Activated naive CD8-positive, alpha-beta T cell (primary cell): ENCODE data around the gene FETUB.
"Not testable (repeated sequence)": the region's sequence is repeated elsewhere in the genome, so short reads cannot be mapped to it uniquely, and the experiment has no call there.

Source experiments
- H3K27ac Mint-ChIP-seq: one replicate; pipeline ENCODE4 v1.8.0; 2021; ENCODE audit warnings: mixed read lengths
- H3K27me3 Mint-ChIP-seq: one replicate; pipeline ENCODE4 v1.8.0; 2021; ENCODE audit warnings: mixed read lengths
- H3K36me3 Mint-ChIP-seq: one replicate; pipeline ENCODE4 v1.8.0; 2021; ENCODE audit warnings: mixed read lengths
- H3K4me1 Mint-ChIP-seq: one replicate; pipeline ENCODE4 v1.8.0; 2021; ENCODE audit warnings: low read depth, mixed read lengths
- H3K4me3 Mint-ChIP-seq: one replicate; pipeline ENCODE4 v1.8.0; 2021; ENCODE audit warnings: mild to moderate bottlenecking, mixed read lengths
- H3K9me3 Mint-ChIP-seq: one replicate; pipeline ENCODE4 v1.8.0; 2021; ENCODE audit warnings: low read depth, mixed read lengths

The FETUB gene

DNA sequence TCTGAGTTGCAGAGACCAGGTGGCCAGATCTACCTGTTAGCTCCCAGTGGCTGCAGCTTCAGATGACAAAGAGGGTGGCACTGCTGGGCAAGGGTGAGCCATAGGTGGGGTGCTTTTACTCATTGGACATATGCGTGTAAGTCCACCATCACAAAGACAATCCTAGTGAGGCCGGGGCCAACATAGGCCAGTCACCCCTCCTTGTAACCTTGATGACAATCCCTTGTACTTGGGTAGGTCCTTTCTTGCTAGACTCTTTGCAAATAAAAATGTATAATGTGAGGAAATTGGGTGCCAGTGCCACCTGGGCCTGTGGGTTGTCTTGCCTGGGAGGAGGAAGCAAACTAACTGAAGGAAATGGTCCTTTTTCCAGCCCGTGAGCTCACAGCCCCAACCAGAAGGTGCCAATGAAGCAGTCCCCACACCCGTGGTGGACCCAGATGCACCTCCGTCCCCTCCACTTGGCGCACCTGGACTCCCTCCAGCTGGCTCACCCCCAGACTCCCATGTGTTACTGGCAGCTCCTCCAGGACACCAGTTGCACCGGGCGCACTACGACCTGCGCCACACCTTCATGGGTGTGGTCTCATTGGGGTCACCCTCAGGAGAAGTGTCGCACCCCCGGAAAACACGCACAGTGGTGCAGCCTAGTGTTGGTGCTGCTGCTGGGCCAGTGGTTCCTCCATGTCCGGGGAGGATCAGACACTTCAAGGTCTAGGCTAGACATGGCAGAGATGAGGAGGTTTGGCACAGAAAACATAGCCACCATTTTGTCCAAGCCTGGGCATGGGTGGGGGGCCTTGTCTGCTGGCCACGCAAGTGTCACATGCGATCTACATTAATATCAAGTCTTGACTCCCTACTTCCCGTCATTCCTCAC, 19.7 kb upstream of the FETUB start:
- Mint-ChIP-seq H3K4me1 (peaks cover 12% of the 10 kb centered on the region), H3K36me3 (no peaks in the 10 kb centered on the region), H3K4me3 (no peak overlapping the region), H3K27me3 (peaks cover 10% of the 10 kb centered on the region), H3K9me3 (no peaks in the 10 kb centered on the region), H3K27ac (no peak overlapping the region)

GRCh38 chr3:186621894-186622650, 18.1 kb upstream of the FETUB start:
- H3K4me1 Mint-ChIP-seq = peaks cover 4% of the 10 kb centered on the region
- H3K27me3 Mint-ChIP-seq = peaks cover 10% of the 10 kb centered on the region
- no peak overlapping the region for H3K4me3 Mint-ChIP-seq
- no peak overlapping the region for H3K27ac Mint-ChIP-seq
- H3K36me3 Mint-ChIP-seq = no peaks in the 10 kb centered on the region
- no peaks in the 10 kb centered on the region for H3K9me3 Mint-ChIP-seq

GRCh38 chr3:186622651-186623310, 17.4 kb upstream of the FETUB start:
- Mint-ChIP-seq H3K4me1 (no peaks in the 10 kb centered on the region), H3K4me3 (no peak overlapping the region)

GRCh38 chr3:186624598-186624997, 15.6 kb upstream of the FETUB start:
- H3K27me3 Mint-ChIP-seq = peaks cover 7% of the 10 kb centered on the region
- H3K9me3 Mint-ChIP-seq = no peaks in the 10 kb centered on the region
- no peak overlapping the region for H3K27ac Mint-ChIP-seq
- no peaks in the 10 kb centered on the region for H3K36me3 Mint-ChIP-seq
- no peaks in the 10 kb centered on the region for H3K4me1 Mint-ChIP-seq
- no peak overlapping the region for H3K4me3 Mint-ChIP-seq

More at GRCh38 chr3:186622651-186623310, 17.4 kb upstream of the FETUB start:
- Mint-ChIP-seq H3K36me3 (no peaks in the 10 kb centered on the region), H3K27me3 (peaks cover 9% of the 10 kb centered on the region), H3K27ac (no peak overlapping the region), H3K9me3 (no peaks in the 10 kb centered on the region)

GRCh38 chr3:186625600-186626042, 14.6 kb upstream of the FETUB start:
- Mint-ChIP-seq H3K9me3 (no peaks in the 10 kb centered on the region), H3K4me3 (no peak overlapping the region), H3K4me1 (no peaks in the 10 kb centered on the region), H3K36me3 (no peaks in the 10 kb centered on the region), H3K27me3 (peaks cover 9% of the 10 kb centered on the region), H3K27ac (no peak overlapping the region)

DNA sequence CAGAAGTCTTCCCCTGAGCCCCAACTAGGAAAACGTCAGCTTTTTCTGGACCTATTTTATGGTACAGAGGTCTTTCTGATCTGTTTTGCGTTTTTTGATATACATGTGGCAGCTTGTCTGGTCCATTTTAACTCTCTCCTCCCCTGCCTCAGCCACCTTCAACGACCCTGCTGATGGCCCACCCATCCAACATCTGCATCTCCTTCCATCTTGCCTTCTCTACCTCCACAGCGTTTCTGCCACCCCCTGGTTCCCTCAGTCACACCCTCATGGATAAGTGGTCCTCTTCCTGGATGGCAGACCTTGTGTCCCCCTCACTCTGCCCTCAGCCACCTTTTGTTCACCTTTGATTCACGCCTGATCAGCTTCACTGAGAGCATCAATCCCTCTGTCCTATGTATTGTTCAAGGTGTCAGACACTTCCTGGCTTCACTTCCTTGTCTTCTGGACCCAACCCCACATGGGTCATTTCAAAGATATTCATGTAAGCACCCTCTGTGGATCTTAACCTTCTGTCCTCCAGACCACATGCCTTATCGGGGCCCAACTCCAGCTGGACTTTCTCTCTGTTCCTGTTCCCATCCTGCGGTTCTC, 13.8 kb upstream of the FETUB start:
- Mint-ChIP-seq H3K4me3 (no peak overlapping the region), H3K27ac (no peak overlapping the region)

DNA sequence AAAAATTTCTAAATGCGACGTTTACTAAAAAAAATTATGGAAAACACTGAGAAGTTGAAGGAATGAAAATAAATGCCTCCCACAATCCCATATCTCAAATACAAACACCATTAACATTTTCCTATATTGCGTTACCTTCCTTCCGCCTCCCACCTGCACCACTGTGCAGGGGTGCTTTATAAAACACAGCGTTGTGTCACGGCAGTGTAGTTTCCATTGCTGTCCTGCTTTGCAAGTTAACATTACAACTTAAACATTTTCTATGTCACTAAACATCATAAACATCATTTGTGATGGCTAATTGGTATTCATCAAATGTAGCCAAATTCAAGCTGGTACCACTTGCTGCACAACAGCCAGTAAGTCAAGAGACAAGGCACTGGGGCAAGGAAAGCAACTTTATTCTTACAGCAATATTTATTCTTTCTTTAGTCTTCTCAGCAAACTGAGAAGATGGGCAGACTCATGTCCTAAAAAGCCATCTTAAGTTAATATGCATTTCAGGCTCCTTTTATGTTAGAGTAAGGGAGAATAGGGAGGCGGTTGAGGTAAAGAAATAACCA, 12.3 kb upstream of the FETUB start:
- H3K36me3 Mint-ChIP-seq = no peaks in the 10 kb centered on the region
- H3K4me3 Mint-ChIP-seq = no peak overlapping the region
- H3K27ac Mint-ChIP-seq = no peak overlapping the region
- H3K4me1 Mint-ChIP-seq = no peaks in the 10 kb centered on the region
- no peaks in the 10 kb centered on the region for H3K9me3 Mint-ChIP-seq
- peaks cover 6% of the 10 kb centered on the region for H3K27me3 Mint-ChIP-seq

More for the DNA sequence above, 13.8 kb upstream of the FETUB start:
- Mint-ChIP-seq H3K27me3 (peaks cover 9% of the 10 kb centered on the region), H3K36me3 (no peaks in the 10 kb centered on the region), H3K4me1 (no peaks in the 10 kb centered on the region), H3K9me3 (no peaks in the 10 kb centered on the region)

GRCh38 chr3:186628756-186629155, 11.4 kb upstream of the FETUB start:
- no peak overlapping the region for H3K27ac Mint-ChIP-seq
- peaks cover 6% of the 10 kb centered on the region for H3K27me3 Mint-ChIP-seq
- H3K4me1 Mint-ChIP-seq = no peaks in the 10 kb centered on the region
- no peak overlapping the region for H3K4me3 Mint-ChIP-seq
- H3K36me3 Mint-ChIP-seq = no peaks in the 10 kb centered on the region
- H3K9me3 Mint-ChIP-seq = no peaks in the 10 kb centered on the region

DNA sequence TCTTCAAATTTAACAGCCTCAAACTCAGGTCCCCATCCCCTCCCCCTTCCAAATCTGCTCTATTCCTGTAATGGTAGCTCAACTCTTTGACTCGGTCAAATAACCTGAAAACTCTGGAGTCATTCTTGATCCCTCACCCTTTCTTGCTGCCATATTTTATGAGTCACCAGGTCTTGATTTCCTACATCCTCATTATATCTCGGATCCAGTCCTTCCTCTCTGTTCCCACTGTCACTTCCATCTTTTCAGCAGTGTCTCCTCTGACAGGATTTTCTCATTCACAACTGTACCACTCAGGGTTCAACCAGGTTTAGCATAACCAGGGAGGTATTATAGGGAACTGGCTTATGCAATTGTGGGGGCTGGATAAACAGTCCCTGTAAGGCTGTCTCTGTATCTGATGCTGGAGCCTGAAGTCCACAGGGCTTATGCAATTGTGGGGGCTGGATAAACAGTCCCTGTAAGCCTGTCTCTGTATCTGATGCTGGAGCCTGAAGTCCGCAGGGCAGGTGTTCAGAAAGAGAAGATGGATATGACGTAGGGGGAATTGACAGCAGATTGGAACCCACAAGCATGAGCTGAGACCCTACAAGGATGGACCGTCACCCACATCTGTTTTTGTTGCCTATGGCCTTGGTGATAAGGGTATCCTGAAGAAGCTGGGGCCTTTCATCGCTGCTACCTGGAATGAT, 9.1 kb upstream of the FETUB start:
- H3K27ac Mint-ChIP-seq = no peak overlapping the region
- H3K9me3 Mint-ChIP-seq = no peaks in the 10 kb centered on the region
- no peak overlapping the region for H3K4me3 Mint-ChIP-seq
- H3K27me3 Mint-ChIP-seq = peaks cover 6% of the 10 kb centered on the region
- H3K4me1 Mint-ChIP-seq = no peaks in the 10 kb centered on the region
- no peaks in the 10 kb centered on the region for H3K36me3 Mint-ChIP-seq

- no peaks in the 10 kb centered on the region for H3K9me3 Mint-ChIP-seq
- no peak overlapping the region for H3K27ac Mint-ChIP-seq
- H3K4me3 Mint-ChIP-seq = no peak overlapping the region
- no peaks in the 10 kb centered on the region for H3K36me3 Mint-ChIP-seq
- H3K27me3 Mint-ChIP-seq = peaks cover 7% of the 10 kb centered on the region
- no peaks in the 10 kb centered on the region for H3K4me1 Mint-ChIP-seq
These were observed 6.7 kb upstream of the FETUB start for GRCh38 chr3:186633481-186633880.

GRCh38 chr3:186634207-186634606, 6.0 kb upstream of the FETUB start:
- H3K4me1 Mint-ChIP-seq, H3K9me3 Mint-ChIP-seq, H3K27me3 Mint-ChIP-seq, H3K36me3 Mint-ChIP-seq, H3K4me3 Mint-ChIP-seq, H3K27ac Mint-ChIP-seq: not testable (repeated sequence)

DNA sequence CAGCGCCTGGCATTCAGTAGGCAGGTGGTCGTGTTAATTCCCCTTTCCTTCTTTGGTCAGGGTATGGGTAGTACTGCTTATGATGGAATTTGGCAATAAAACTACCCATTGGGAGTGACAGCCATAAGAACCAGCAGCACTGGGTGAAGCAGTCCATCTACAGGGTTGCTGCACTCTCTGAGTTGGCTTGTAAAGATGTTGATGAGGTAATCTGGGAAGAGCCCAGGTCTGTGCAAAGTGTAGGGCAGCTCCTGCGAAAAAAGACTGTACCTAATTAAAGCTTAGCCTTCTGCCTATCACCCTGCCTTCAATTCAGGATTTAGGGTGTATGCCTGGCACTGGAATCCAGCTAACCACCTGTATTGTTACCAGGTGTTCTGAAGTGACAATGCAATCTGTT, 4.7 kb upstream of the FETUB start:
- Mint-ChIP-seq H3K4me1 (no peaks in the 10 kb centered on the region), H3K4me3 (no peak overlapping the region), H3K9me3 (no peaks in the 10 kb centered on the region), H3K27me3 (peaks cover 3% of the 10 kb centered on the region), H3K36me3 (no peaks in the 10 kb centered on the region), H3K27ac (no peak overlapping the region)

DNA sequence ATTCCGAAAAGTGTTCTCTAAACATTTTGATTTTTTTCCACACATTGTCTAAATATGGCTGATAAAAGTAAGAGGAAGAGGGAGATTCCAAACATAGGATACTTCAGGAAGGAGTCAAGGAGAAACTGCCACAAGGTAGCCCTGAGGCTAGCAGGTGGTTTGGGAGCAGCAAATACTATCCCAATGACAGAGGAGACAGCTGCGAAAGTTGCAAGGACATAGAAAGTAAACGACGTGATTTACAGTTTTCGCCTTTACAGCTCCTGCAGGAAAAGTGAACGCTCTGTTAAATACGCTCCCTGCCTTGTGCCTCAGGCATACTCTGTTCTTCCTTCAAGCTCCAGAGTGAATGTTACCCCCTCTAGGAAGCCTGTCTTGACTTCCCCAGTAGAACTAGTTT, 3.7 kb upstream of the FETUB start:
- peaks cover 3% of the 10 kb centered on the region for H3K27me3 Mint-ChIP-seq
- H3K27ac Mint-ChIP-seq = no peak overlapping the region
- peaks cover 1% of the 10 kb centered on the region for H3K4me1 Mint-ChIP-seq
- no peaks in the 10 kb centered on the region for H3K36me3 Mint-ChIP-seq
- H3K9me3 Mint-ChIP-seq = no peaks in the 10 kb centered on the region
- no peak overlapping the region for H3K4me3 Mint-ChIP-seq

- Mint-ChIP-seq H3K36me3 (no peaks in the 10 kb centered on the region), H3K4me1 (peaks cover 8% of the 10 kb centered on the region), H3K4me3 (no peak overlapping the region), H3K9me3 (no peaks in the 10 kb centered on the region), H3K27me3 (peaks cover 3% of the 10 kb centered on the region), H3K27ac (no peak overlapping the region)
These were observed 2.5 kb upstream of the FETUB start for GRCh38 chr3:186637686-186638085.
